Measurements from ENCODE around the gene TJP2. TPM values are rescaled to one million over a fixed set of nuclear protein-coding genes. Genes with fewer than 3 reads are reported as not detected.

Gene TJP2
- total and polyA plus RNA-seq, 2 of the 4 experiments (the other 2 are of a cell fraction): 38.3 to 49.3 TPM

GRCh38 chr9:69314547-69314946 is 140.5 kb downstream of the TJP2 start:
- H3K36me3 ChIP-seq (ENCODE audit: control insufficient read depth, insufficient read depth, low read length): no peaks in the 10 kb centered on the region
- H4K91ac ChIP-seq (ENCODE audit: insufficient read depth, low read depth, low read length): no peak overlapping the region
- H3K9me1 ChIP-seq (ENCODE audit: insufficient read depth, low read length): no peaks in the 10 kb centered on the region
- H3K23ac ChIP-seq (ENCODE audit: low read depth, low read length): no peak overlapping the region
- in situ Hi-C loops (cut with MboI; ENCODE audit: low sequenced_read_pairs): no loop called here
- no peaks in the 10 kb centered on the region for H3K4me1 ChIP-seq (ENCODE audit: control insufficient read depth, insufficient read depth, low read length)
- ChIA-PET POLR2A (ENCODE audit: unreplicated experiment) (no interaction called here), CTCF (no interaction called here)
- no peaks in the 10 kb centered on the region for H4K20me1 ChIP-seq (ENCODE audit: insufficient read depth, low read length)
- H3K14ac ChIP-seq (replicated peaks; ENCODE audit: low read depth, low read length): no peak overlapping the region
- no peak overlapping the region for H3K4ac ChIP-seq (ENCODE audit: low read depth, low read length)
- no peak overlapping the region for H3K9ac ChIP-seq (ENCODE audit: low read depth, low read length)
- DNase-seq: no peak
- no peak overlapping the region for H2AK5ac ChIP-seq (ENCODE audit: low read depth, low read length)
- no CpG with 5 or more reads among the region's 1 CpG for WGBS, 2 experiments (ENCODE audit: extremely low coverage in 2 of 2, insufficient read length in 1 of 2)
- no peak overlapping the region for H3K27ac ChIP-seq (ENCODE audit: insufficient read depth, low read length)
- no peak overlapping the region for H3K18ac ChIP-seq (ENCODE audit: low read depth, low read length)
- no peak overlapping the region for H3K4me2 ChIP-seq (ENCODE audit: low read depth, low read length)
- no peak overlapping the region for H2BK120ac ChIP-seq (ENCODE audit: low read depth, low read length)
- no TSS peak for BruUV-seq (replicated peaks)
- H4K5ac ChIP-seq (ENCODE audit: low read depth, low read length): no peak overlapping the region
- intact Hi-C loops (cut with micrococcal nuclease): no loop called here
- no peak overlapping the region for H4K8ac ChIP-seq (ENCODE audit: low read depth in 2 of 2, low read length in 2 of 2)
- no peak for ATAC-seq (ENCODE audit: low read depth)
- dilution Hi-C loops (cut with HindIII; ENCODE audit: low sequenced_read_pairs, unreplicated experiment): no loop called here
- TF ChIP-seq ELK1 (IDR thresholded peaks at IDR 0.05; ENCODE audit: borderline replicate concordance, low read depth, low read length): no peak
- no peak for TF ChIP-seq POLR2A (IDR thresholded peaks at IDR 0.05; ENCODE audit: low read depth, low read length)
- no peak for TF ChIP-seq MAFK (IDR thresholded peaks at IDR 0.05; ENCODE audit: low read depth, low read length)
- no peak for TF ChIP-seq MXI1 (IDR thresholded peaks at IDR 0.05; ENCODE audit: borderline replicate concordance, low read depth, low read length)
- TF ChIP-seq USF2 (IDR thresholded peaks at IDR 0.05; ENCODE audit: low read depth, low read length): no peak
- TF ChIP-seq SMC3 (IDR thresholded peaks at IDR 0.05; ENCODE audit: low read depth, low read length): no peak
- TF ChIP-seq RAD21 (IDR thresholded peaks at IDR 0.05; ENCODE audit: low read length): no peak
- no peak for TF ChIP-seq FOS (IDR thresholded peaks at IDR 0.05; ENCODE audit: low read depth, low read length)
- no peak for TF ChIP-seq CEBPB (IDR thresholded peaks at IDR 0.05; ENCODE audit: low read depth, low read length)
- no peak for TF ChIP-seq RFX5 (IDR thresholded peaks at IDR 0.05; ENCODE audit: low read depth, low read length)
- TF ChIP-seq MAZ (IDR thresholded peaks at IDR 0.05; ENCODE audit: borderline replicate concordance, low read depth, low read length): no peak
- no peak for TF ChIP-seq CHD1 (IDR thresholded peaks at IDR 0.05; ENCODE audit: low read depth, low read length)
- no peak for TF ChIP-seq RCOR1 (IDR thresholded peaks at IDR 0.05; ENCODE audit: insufficient replicate concordance, low read length)
- no peak for TF ChIP-seq BHLHE40 (IDR thresholded peaks at IDR 0.05; ENCODE audit: low read depth, low read length)
- TF ChIP-seq CTCF (conservative IDR thresholded peaks at IDR 0.05; ENCODE audit: low read depth, low read length): no peak
- TF ChIP-seq NFE2L2 (IDR thresholded peaks at IDR 0.05; ENCODE audit: low read depth, low read length): no peak
- peaks cover 10% of the 10 kb centered on the region for H3K27me3 ChIP-seq (ENCODE audit: control insufficient read depth, insufficient read depth, low read length)
- H2BK15ac ChIP-seq (ENCODE audit: low read depth, low read length): no peak overlapping the region
- no peaks in the 10 kb centered on the region for H3K79me1 ChIP-seq (ENCODE audit: low read depth in 1 of 2, low read length in 2 of 2)
- H3K56ac ChIP-seq (ENCODE audit: extremely low read depth, insufficient read depth, low read length): no peak overlapping the region
- H3K9me3 ChIP-seq (ENCODE audit: control insufficient read depth, insufficient read depth, low read length): peaks cover 2% of the 10 kb centered on the region; the same call in 1 of the 2 replicates
- no peak overlapping the region for H2AK9ac ChIP-seq (replicated peaks; ENCODE audit: low read depth, low read length, poor library complexity)
- H3K4me3 ChIP-seq (ENCODE audit: insufficient read depth, low read depth, low read length): no peak overlapping the region
- no peak overlapping the region for H2BK5ac ChIP-seq (ENCODE audit: low read depth, low read length, poor library complexity, severe bottlenecking)
- H2AFZ ChIP-seq (replicated peaks; ENCODE audit: low read length, poor library complexity): no peak overlapping the region
- H2BK20ac ChIP-seq (ENCODE audit: low read depth, low read length): no peak overlapping the region
